HG02588 (cell line): Measurements from ENCODE around the gene SYT13.

Experiments used
- ATAC-seq: cut with Tn5 transposase; IDR thresholded peaks from one replicate; pipeline ENCODE4 v1.9.1; 2021; ENCODE audit warnings: mild to moderate bottlenecking, moderate library complexity; ENCODE audit not compliant: unreplicated experiment

SYT13 gene

GRCh38 chr11:45285930-45286632 is at the start of gene SYT13:
Gene SYT13, minus strand, starts transcription at chr11:45286341. Its CDS starts 134 bp downstream, at chr11:45286207.
- no peak for ATAC-seq

- no peak for ATAC-seq
Measured at GRCh38 chr11:45335434-45335833, 49.3 kb upstream of the SYT13 start.

- ATAC-seq, result no peak
Measured at GRCh38 chr11:45334836-45335235, 48.7 kb upstream of the SYT13 start.

GRCh38 chr11:45334410-45334809 is 48.3 kb upstream of the SYT13 start:
- no peak for ATAC-seq

GRCh38 chr11:45333001-45333971 is 47.1 kb upstream of the SYT13 start:
- ATAC-seq, result no peak

- no peak for ATAC-seq
Measured at GRCh38 chr11:45332276-45332934, 46.3 kb upstream of the SYT13 start.

- ATAC-seq, result no peak
Measured at GRCh38 chr11:45331839-45332238, 45.7 kb upstream of the SYT13 start.

- no peak for ATAC-seq
Measured at GRCh38 chr11:45328726-45329125, 42.6 kb upstream of the SYT13 start.

GRCh38 chr11:45324459-45324858 is 38.3 kb upstream of the SYT13 start:
- no peak for ATAC-seq

GRCh38 chr11:45323601-45324249 is 37.6 kb upstream of the SYT13 start:
- no peak for ATAC-seq

- no peak for ATAC-seq
Measured at GRCh38 chr11:45322891-45323600, 36.9 kb upstream of the SYT13 start.

GRCh38 chr11:45322111-45322705 is 36.1 kb upstream of the SYT13 start:
- ATAC-seq, result no peak

GRCh38 chr11:45321669-45322068 is 35.5 kb upstream of the SYT13 start:
- ATAC-seq, result no peak

- no peak for ATAC-seq
Measured at GRCh38 chr11:45321031-45321595, 35.0 kb upstream of the SYT13 start.

- ATAC-seq, result no peak
Measured at GRCh38 chr11:45320371-45320770, 34.2 kb upstream of the SYT13 start.

- no peak for ATAC-seq
Measured at GRCh38 chr11:45319077-45319476, 32.9 kb upstream of the SYT13 start.

GRCh38 chr11:45318516-45318915 is 32.4 kb upstream of the SYT13 start:
- no peak for ATAC-seq

- ATAC-seq, result no peak
Measured at GRCh38 chr11:45316258-45316657, 30.1 kb upstream of the SYT13 start.

- no peak for ATAC-seq
Measured at GRCh38 chr11:45314900-45315299, 28.8 kb upstream of the SYT13 start.
